ENCODE results near the gene SPINK14. TPM values are rescaled to one million over a fixed set of nuclear protein-coding genes. Genes with fewer than 3 reads are reported as not detected.

SPINK14 gene
- total and polyA plus RNA-seq, 2 donors (not counting 3 experiments of a cell fraction or from before 2014, with no cell fraction given), result not detected

GRCh38 chr5:148202531-148203203 lies 34.3 kb downstream of the SPINK14 start, which contains the start of gene SPINK6:
TSS of gene SPINK6 (plus strand) at chr5:148203042. CDS start at chr5:148203097, 55 bp downstream.
- no peak within 1 kb of the TSS for H3K9ac ChIP-seq (replicated peaks; ENCODE audit: extremely low read depth, insufficient read depth, low read length)
- no peaks in the 10 kb centered on the region for H3K4me1 ChIP-seq (ENCODE audit: control insufficient read depth, extremely low read depth, insufficient read depth, low read length)
- H3K27me3 ChIP-seq (ENCODE audit: control insufficient read depth in 2 of 2, insufficient read depth in 2 of 2, low read length in 2 of 2), result no peaks in the 10 kb centered on the region
- H3K79me2 ChIP-seq (ENCODE audit: control insufficient read depth, insufficient read depth, low read length), result no peaks in the 10 kb centered on the region
- no peak within 1 kb of the TSS for H2AFZ ChIP-seq (ENCODE audit: low read depth, low read length)
- ChIA-PET POLR2A (no interaction called here), CTCF (interaction anchor here (0.7 kb wide), 1 partner anchor 45 kb away, joined by 3 read pairs; no protein-coding TSS in a partner anchor)
- DNase-seq (ENCODE audit: low read depth, low spot score) (no peak), FAIRE-seq (no peak)
- dilution Hi-C loops (cut with MboI; ENCODE audit: extremely low pct_ligation_motif_present, low sequenced_read_pairs) (no loop called here), intact Hi-C loops (cut with micrococcal nuclease) (no loop called here)
- H3K27ac ChIP-seq (ENCODE audit: insufficient read depth, low read depth, low read length), result no peak within 1 kb of the TSS
- no TSS peak for BruUV-seq (replicated peaks)
- H4K20me1 ChIP-seq (replicated peaks; ENCODE audit: control insufficient read depth, extremely low read depth, insufficient read depth, low read length), result no peaks in the 10 kb centered on the region
- H3K9me1 ChIP-seq (replicated peaks; ENCODE audit: control insufficient read depth, extremely low read depth, insufficient read depth, low read length), result no peaks in the 10 kb centered on the region
- H3K4me3 ChIP-seq (replicated peaks in 1 of 3; ENCODE audit: insufficient read depth in 1 of 3, low read depth in 1 of 3, low read length in 3 of 3), result no peak within 1 kb of the TSS
- H3K9me3 ChIP-seq (replicated peaks; ENCODE audit: control insufficient read depth, insufficient read depth, low read length), result no peaks in the 10 kb centered on the region
- H3K4me2 ChIP-seq (ENCODE audit: insufficient read depth, low read length), result no peak within 1 kb of the TSS
- no peak for TF ChIP-seq GATA2 (IDR thresholded peaks at IDR 0.05; ENCODE audit: insufficient read depth, insufficient read length, low read depth, low read length)
- TF ChIP-seq MYC (IDR thresholded peaks at IDR 0.05; ENCODE audit: low read depth, low read length), result no peak
- no peak for TF ChIP-seq POLR2A (IDR thresholded peaks at IDR 0.05; ENCODE audit: low read depth, low read length)
- TF ChIP-seq CTCF (IDR thresholded peaks at IDR 0.05; ENCODE audit: extremely low read depth in 1 of 2, insufficient read depth in 1 of 2, low read depth in 1 of 2, low read length in 2 of 2), result no peak
- TF ChIP-seq EZH2 (IDR thresholded peaks at IDR 0.05; ENCODE audit: borderline replicate concordance, low read depth, low read length, severe bottlenecking), result no peak
- TF ChIP-seq JUN (IDR thresholded peaks at IDR 0.05; ENCODE audit: borderline replicate concordance, insufficient read depth, insufficient read length, low read depth), result no peak
- TF ChIP-seq MAX (IDR thresholded peaks at IDR 0.05; ENCODE audit: insufficient read depth, insufficient read length), result no peak
- no peak for TF ChIP-seq POLR2AphosphoS5 (IDR thresholded peaks at IDR 0.05; ENCODE audit: insufficient read depth, low read depth, low read length)
- TF ChIP-seq FOS (IDR thresholded peaks at IDR 0.05; ENCODE audit: borderline replicate concordance, insufficient read depth, low read length), result no peak
- H3K36me3 ChIP-seq (ENCODE audit: control insufficient read depth in 2 of 2, extremely low read depth in 1 of 2, insufficient read depth in 2 of 2, low read length in 2 of 2), result no peaks in the 10 kb centered on the region
